Epithelial cell of proximal tubule (primary cell): ENCODE data around the gene TXLNB. TPM values are rescaled to one million over a fixed set of nuclear protein-coding genes. Genes with fewer than 3 reads are reported as not detected.
"Not testable (repeated sequence)": the region's sequence is repeated elsewhere in the genome, so short reads cannot be mapped to it uniquely, and the experiment has no call there.

ENCODE experiments used
- DNase-seq: peaks from one replicate; pipeline ENCODE4 v3.0.0-alpha.2; 2011; ENCODE audit warnings: low read depth
- H3K4me3 ChIP-seq: 2 replicates; pipeline ENCODE4 v1.5.1; 2011; ENCODE audit warnings: low read depth, mild to moderate bottlenecking, low read length
- total RNA-seq: library from RNA; depleted of rRNA; stranded (reverse); fragments of >200 nt; gene quantifications from 2 replicates; pipeline ENCODE4 v1.2.3, GENCODE V29; 2015
- TF ChIP-seq, protein P1 (sequence below): conservative IDR thresholded peaks from 2 replicates; pipeline ENCODE4 v1.5.1; 2012; ENCODE audit warnings: low read depth, mild to moderate bottlenecking, low read length

The TXLNB gene
- total RNA-seq, 1 donor from 2014 or later: not detected

DNA sequence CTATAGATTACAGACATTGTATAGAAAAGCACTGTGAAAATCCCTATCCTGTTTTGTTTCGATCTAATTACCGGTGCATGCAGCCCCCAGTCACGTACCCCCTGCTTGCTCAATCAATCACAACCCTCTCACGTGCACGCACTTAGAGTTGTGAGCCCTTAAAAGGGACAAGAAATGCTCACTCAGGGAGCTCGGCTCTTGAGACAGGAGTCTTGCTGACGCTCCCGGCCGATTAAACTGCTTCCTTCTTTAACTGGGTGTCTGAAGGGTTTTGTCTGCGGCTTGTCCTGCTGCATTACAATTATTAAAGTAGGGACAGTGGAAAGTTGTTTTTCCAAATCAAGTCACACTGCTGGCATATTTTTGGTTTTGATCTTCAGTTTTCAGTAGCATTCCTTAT lies 2.6 kb downstream of the TXLNB start:
- TF ChIP-seq, protein P1, sequence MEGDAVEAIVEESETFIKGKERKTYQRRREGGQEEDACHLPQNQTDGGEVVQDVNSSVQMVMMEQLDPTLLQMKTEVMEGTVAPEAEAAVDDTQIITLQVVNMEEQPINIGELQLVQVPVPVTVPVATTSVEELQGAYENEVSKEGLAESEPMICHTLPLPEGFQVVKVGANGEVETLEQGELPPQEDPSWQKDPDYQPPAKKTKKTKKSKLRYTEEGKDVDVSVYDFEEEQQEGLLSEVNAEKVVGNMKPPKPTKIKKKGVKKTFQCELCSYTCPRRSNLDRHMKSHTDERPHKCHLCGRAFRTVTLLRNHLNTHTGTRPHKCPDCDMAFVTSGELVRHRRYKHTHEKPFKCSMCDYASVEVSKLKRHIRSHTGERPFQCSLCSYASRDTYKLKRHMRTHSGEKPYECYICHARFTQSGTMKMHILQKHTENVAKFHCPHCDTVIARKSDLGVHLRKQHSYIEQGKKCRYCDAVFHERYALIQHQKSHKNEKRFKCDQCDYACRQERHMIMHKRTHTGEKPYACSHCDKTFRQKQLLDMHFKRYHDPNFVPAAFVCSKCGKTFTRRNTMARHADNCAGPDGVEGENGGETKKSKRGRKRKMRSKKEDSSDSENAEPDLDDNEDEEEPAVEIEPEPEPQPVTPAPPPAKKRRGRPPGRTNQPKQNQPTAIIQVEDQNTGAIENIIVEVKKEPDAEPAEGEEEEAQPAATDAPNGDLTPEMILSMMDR: no peak
- no peak for DNase-seq
- H3K4me3 ChIP-seq: no peak overlapping the region

DNA sequence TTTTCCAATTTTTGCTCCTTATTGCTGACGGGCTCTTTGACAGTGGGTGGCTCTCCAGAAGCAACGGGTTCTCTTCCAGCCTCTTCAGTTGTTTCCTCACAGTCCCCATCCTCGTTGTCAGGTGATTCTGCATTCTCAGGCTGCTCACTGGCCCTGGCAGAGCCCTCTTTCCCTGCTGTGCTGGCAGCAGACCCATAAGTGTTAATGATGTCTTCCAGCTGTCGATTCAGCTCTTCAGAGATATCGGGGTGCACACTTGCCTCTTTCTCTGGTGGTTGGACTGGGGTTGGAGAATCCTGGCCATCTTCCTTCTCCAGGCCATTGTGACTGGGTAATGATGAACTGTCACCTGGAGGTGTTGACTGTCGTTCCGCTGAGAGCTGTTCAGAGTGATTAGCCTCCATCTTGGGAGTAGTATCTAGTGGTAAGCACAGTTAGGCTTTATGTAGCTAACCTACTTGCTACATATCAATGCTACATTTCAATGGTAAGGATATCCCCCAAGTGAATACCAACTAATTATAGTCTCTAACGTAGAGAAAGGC lies 3.2 kb downstream of the TXLNB start:
- no peak for DNase-seq
- H3K4me3 ChIP-seq: no peak overlapping the region
- TF ChIP-seq, protein P1: no peak

DNA sequence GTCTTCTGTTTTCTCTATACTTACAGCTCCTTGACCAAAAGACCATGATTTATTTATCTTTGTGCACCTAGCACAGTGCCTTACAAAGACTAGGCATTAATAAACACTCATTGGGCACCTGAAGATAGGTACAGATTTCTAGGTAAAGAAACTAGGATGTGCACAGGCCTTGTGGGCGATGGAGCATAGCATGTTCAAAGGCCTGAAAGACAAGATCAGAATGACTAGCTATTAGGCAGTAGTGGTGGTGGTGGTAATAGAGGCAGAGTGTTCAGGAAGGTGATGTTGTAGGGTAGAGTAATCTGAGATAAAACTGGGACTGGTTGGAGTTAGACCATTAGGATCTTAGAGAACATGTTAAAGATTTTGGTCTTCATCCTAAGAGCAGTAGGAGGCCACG lies 3.9 kb downstream of the TXLNB start:
- DNase-seq: no peak
- no peak overlapping the region for H3K4me3 ChIP-seq
- TF ChIP-seq, protein P1: no peak

DNA sequence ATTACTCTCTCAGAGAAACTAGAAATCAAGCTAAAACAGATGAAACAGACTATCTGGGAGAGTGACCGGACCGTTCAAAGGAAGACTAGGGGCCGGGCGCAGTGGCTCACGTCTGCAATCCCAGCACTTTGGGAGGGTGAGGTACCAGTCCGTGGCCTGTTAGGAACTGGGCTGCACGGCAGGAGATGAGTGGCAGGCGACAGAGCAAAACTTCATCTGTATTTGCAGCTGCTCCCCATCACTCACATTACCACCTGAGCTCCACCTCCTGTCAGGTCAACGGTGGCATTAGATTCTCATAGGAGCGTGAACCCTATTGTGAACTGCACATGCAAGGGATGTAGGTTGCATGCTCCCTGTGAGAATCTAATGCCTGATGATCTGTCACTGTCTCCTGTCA lies 5.4 kb downstream of the TXLNB start:
- not testable (repeated sequence) for DNase-seq

DNA sequence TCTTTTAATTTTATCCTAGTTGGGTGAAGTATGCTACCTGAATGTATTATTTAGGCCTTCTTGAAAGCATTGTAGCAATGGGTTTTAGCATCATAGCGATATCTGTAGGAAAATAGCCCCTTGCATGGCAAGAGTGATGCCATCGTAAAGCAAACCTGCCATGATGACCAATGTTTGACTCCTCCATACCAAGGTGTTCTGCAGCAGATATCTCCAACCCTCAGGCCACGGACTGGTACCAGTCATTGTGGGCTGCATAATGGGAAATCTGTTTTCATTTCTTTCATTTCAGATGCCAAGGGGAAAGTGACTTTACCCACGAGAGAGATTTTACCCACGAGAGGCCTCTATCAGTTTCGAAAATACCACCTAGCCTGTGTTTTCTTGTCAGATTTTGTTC lies 6.2 kb downstream of the TXLNB start:
- TF ChIP-seq, protein P1: no peak
- no peak overlapping the region for H3K4me3 ChIP-seq
- no peak for DNase-seq

More for the DNA sequence above, 5.4 kb downstream of the TXLNB start:
- H3K4me3 ChIP-seq: not testable (repeated sequence)

DNA sequence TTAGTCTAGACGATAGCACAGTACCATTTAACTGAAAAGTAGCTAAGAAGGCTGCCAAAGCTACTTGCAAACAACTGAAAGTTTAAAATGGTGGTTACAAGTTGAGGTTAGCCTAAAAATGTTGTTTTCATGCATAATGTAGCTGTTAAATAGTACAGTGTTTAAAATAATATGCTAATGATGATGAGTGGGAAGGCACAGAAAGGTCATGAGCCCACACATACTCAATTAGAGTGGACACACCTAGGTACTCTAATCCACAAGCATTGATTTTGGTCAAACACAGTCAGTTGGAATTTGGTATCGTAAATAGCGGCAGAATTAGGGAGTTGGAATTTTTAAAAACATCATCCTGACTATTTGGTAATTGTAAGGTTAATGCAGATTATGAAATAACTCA lies 7.0 kb downstream of the TXLNB start:
- no peak for DNase-seq
- H3K4me3 ChIP-seq: no peak overlapping the region
- TF ChIP-seq, protein P1: no peak

DNA sequence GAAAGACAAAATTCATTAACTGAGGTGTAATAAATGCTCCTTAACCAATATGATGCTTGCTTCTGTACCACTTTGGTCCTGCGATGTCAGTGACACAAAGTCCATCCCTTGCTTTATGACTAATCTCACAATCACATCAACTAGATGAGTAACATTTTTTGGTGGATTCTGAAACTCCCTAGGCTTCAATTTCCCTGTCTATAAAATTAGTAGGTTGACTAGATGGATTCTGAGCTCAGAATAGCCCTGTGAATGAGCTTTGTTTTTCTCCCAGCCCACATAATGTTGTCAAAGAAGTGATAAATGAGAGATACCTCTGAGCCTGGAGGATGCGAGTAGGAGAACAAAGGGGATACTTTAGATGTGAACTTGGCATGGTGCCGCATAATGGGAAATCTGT lies 9.1 kb downstream of the TXLNB start:
- TF ChIP-seq, protein P1: no peak
- no peak overlapping the region for H3K4me3 ChIP-seq
- DNase-seq: no peak

DNA sequence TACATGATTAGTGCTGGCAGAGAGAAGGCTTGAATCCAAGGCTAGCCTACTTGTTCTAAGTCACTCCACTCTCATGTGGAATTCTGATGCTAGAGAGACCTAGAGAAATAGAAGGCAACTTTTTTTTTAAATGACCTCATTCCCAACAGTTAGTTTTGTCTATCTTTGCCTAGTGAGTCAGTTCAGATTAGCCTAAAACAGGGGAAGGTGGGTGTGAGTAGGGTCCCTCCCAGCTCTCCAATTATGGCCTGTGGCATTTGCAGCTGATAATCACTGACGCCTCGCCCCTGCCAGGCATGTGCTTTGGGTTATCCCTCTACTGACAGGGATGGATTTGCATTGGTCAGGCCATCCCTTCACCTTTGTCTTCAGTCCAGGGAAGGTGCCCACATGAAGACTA lies 13.6 kb downstream of the TXLNB start:
- TF ChIP-seq, protein P1: no peak
- no peak for DNase-seq
- H3K4me3 ChIP-seq: no peak overlapping the region
